ENCODE data around the gene PDE8A. TPM values are rescaled to one million over a fixed set of nuclear protein-coding genes. Genes with fewer than 3 reads are reported as not detected.
"Not testable (repeated sequence)": the region's sequence is repeated elsewhere in the genome, so short reads cannot be mapped to it uniquely, and the experiment has no call there.

Gene PDE8A
- total and polyA plus RNA-seq, 5 donors, result 11.5 to 24.7 (median 19.4) TPM

DNA sequence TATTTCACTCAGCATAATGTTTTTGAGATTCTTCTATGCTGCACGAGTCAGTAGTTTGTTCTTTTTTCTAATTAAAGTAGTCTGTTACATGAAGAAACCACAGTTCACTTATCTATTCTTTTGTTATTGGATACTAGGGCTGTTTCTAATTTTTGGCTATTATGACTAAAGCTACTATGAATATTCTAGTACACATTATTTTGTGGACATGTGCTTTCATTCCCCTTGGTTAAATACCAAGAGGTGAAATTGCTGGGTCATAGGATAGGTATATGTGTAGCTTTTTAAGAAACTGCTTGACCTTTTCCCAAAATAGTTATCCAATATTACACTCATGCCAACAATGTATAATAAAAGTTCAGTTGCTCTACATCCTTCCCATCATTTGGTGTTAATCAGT lies 8.9 kb downstream of the PDE8A start:
- peaks cover 13% of the 10 kb centered on the region for H3K4me1 ChIP-seq (ENCODE audit: control insufficient read depth, insufficient read depth, low read length)

DNA sequence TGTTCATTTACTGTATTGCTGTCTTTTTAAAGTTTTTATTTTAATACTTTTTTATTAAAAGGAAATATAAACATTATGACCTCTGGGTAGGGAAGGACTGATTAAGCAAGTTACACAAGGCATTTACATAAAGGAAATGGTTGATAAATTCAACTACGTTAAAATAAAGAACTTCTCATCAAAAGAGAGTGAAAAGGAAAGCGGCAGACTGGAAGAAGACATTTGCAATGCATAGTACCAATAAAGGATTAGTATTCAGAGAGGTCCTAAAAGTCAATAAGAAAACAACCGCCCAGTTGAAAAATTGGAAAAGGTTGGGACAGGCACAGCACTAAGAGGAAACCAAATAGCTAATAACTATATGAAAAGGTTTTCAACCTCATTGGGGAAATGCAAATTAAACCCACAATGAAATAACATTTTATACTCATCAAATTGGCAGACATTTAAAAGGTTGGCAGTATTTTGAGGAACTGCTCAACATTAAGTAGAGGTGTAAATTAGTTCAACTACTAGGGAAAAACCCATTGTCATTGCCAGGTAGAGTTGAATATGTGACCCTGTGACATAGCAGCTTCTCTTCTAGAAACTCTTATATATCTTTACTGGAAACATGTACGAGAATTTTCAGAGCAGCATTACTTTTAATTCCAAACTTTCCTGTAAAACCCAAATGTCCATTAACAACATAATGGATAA lies 9.5 kb downstream of the PDE8A start:
- ATAC-seq (no peak), DNase-seq (no peak)
- H3K4me1 ChIP-seq (ENCODE audit: control insufficient read depth, insufficient read depth, low read length), result peaks cover 12% of the 10 kb centered on the region
- 84% methylated on average over 4 of the region's 4 CpGs for WGBS
- no peak overlapping the region for H3K4me3 ChIP-seq (ENCODE audit: low read length)
- intact Hi-C loops (cut with DNase I), result no loop called here
- H3K27me3 ChIP-seq (ENCODE audit: control insufficient read depth, insufficient read depth), result no peaks in the 10 kb centered on the region
- H3K27ac ChIP-seq (ENCODE audit: low read length), result no peak overlapping the region
- H3K9me3 ChIP-seq (ENCODE audit: control insufficient read depth, low read length), result no peaks in the 10 kb centered on the region

More for the DNA sequence above, 8.9 kb downstream of the PDE8A start:
- no peaks in the 10 kb centered on the region for H3K27me3 ChIP-seq (ENCODE audit: control insufficient read depth, insufficient read depth)
- WGBS, result 48% methylated on average over 1 of the region's 1 CpG
- ATAC-seq (no peak), DNase-seq (no peak)
- no peaks in the 10 kb centered on the region for H3K9me3 ChIP-seq (ENCODE audit: control insufficient read depth, low read length)
- H3K4me3 ChIP-seq (ENCODE audit: low read length), result no peak overlapping the region
- no peak overlapping the region for H3K27ac ChIP-seq (ENCODE audit: low read length)
- intact Hi-C loops (cut with DNase I), result no loop called here

DNA sequence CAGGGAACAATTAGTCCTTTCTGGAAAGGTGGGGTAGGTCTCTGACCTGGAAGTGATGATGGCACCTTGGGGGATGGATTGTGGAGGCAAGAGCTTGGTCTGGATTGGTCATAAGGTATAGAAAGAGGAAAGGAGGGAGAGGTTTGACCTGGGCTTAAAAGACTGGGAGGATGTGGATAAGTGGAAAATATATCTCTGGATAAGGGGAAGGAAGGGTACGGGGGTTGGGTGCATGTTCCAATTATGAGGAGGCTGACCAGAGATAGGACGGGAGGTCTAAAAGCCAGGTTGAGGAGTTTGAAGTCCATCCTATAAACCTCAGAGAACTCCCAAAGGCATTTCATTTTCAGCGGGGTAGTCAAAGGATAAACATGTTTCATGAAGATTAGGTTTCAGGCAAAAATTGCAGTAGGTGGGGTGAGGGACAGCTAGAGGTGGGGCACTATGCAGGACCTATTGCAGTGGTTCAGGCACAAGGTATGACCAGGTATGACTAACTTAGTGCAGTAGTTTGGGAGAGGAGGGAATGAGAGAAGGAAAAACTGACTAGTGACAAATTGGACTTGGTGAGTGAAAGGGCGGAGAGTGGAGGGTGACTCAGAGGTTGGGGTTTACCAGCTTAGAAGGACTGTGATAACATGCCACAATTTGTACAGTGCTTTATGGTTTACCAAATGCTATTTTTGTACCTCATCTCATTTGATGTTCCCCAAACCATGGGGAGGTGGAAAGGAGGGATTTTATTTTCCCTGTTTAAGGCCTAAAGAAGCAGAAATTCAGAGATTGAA lies 10.7 kb downstream of the PDE8A start:
- no peaks in the 10 kb centered on the region for H3K27me3 ChIP-seq (ENCODE audit: control insufficient read depth, insufficient read depth)
- no peaks in the 10 kb centered on the region for H3K9me3 ChIP-seq (ENCODE audit: control insufficient read depth, low read length)
- H3K27ac ChIP-seq (ENCODE audit: low read length), result peak overlapping the region; percentile 36
- H3K4me3 ChIP-seq (ENCODE audit: low read length), result no peak overlapping the region
- 77% methylated on average over 4 of the region's 4 CpGs for WGBS
- peak; percentile 64 to 85 for ATAC-seq
- intact Hi-C loops (cut with DNase I), result no loop called here
- no peak for DNase-seq
- H3K4me1 ChIP-seq (ENCODE audit: control insufficient read depth, insufficient read depth, low read length), result peaks cover 12% of the 10 kb centered on the region

DNA sequence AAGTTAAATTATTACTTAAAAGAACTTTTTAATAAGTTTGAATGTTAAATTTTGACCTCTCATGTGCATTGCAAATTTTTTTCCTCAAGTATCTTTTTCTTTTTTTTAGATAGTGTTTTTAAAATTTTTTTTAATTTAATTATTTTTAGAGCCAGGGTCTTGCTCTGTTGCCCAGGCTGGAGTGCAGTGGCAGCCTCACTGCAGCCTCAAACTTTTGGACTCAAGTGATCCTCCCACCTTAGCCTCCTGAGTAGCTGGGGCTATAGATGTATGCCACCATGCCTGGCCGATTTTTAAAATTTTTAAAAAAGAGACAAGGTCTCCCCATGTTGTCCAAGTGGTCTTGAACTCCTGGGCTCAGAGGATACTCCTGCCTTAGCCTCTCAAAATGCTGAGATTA lies 14.4 kb downstream of the PDE8A start:
- Histone ChIP-seq H3K4me1 (ENCODE audit: control insufficient read depth, insufficient read depth, low read length) (peaks cover 14% of the 10 kb centered on the region), H3K27me3 (ENCODE audit: control insufficient read depth, insufficient read depth) (no peaks in the 10 kb centered on the region), H3K27ac (ENCODE audit: low read length) (no peak overlapping the region), H3K4me3 (ENCODE audit: low read length) (no peak overlapping the region), H3K9me3 (ENCODE audit: control insufficient read depth, low read length) (no peaks in the 10 kb centered on the region)
- 91% methylated on average over 1 of the region's 1 CpG for WGBS
- no peak for ATAC-seq
- DNase-seq, result no peak
- intact Hi-C loops (cut with DNase I), result no loop called here

DNA sequence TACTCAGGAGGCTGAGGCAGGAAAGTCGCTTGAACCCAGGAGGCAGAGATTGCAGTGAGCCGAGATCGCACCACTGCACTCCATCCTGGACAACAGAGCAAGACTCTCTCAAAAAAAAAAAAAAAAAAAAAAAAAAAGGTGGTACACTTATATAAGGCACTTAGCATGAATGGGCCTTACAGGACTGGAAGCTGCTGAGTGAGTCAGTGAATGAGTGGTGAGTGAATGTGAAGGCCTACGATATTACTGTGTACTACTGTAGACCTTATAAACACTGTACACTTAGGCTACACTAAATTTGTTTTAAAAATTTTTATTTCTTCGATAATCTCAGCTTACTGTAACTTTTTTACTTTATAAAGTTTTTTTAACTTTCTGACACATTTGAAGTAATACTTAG lies 15.1 kb downstream of the PDE8A start:
- ATAC-seq; H3K9me3 ChIP-seq (ENCODE audit: control insufficient read depth, low read length); DNase-seq; H3K27me3 ChIP-seq (ENCODE audit: control insufficient read depth, insufficient read depth); H3K27ac ChIP-seq (ENCODE audit: low read length); H3K4me3 ChIP-seq (ENCODE audit: low read length); intact Hi-C loops (cut with DNase I): not testable (repeated sequence)
- H3K4me1 ChIP-seq (ENCODE audit: control insufficient read depth, insufficient read depth, low read length), result peaks cover 16% of the 10 kb centered on the region
- WGBS, result 73% methylated on average over 5 of the region's 5 CpGs

DNA sequence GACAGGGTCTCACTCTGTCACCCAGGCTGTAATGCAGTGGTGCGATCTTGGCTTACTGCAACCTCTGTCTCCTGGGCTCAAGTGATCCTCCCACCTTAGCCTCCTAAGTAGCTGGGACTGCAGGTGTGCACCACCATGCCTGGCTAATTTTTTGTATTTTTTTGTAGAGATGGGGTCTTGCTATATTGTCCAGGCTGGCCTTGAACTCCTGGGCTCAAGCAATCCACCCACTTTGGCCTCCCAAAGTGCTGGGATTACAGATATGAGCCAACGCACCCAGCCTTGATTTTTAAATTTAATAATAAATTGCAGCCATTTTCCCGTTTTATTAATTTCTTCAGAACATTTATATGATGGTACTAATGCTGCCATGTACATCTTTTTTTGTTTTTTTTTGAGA lies 15.6 kb downstream of the PDE8A start:
- H3K27ac ChIP-seq (ENCODE audit: low read length); DNase-seq; intact Hi-C loops (cut with DNase I); ATAC-seq; H3K4me3 ChIP-seq (ENCODE audit: low read length); H3K27me3 ChIP-seq (ENCODE audit: control insufficient read depth, insufficient read depth); H3K9me3 ChIP-seq (ENCODE audit: control insufficient read depth, low read length): not testable (repeated sequence)
- peaks cover 13% of the 10 kb centered on the region for H3K4me1 ChIP-seq (ENCODE audit: control insufficient read depth, insufficient read depth, low read length)
- WGBS, result 92% methylated on average over 3 of the region's 3 CpGs

DNA sequence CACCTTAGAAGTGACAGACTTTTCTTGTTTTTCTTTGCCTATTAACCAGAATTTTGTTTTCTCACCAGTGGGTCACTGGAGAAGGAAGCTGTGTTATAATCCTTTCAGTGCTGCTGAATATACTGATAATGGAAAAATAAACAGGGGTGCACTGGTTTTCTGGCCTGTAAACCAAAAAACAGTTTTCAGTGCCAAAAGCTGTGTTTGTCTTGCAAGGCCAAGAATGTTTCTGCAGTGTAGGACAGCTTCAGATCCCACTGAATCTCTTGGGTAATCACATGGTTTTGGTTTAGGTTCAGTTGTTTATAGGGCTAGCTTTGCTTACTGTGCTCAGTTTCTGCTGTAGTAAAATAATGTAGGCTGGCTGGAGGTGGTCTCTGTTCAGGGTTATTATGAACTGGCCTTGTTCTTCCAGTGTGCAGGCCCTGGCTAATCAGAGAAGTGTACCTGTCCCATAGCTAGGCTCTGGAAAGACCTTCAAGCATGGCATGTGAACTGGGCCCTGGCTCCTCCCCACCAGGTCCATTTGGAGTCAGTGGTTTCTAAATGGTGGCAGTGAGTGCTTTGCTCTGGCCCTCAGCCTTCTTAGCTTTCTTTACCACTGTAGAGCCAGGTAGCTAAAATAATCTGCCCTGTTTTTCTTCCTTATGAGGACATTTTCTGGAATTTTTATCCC lies 18.7 kb downstream of the PDE8A start:
- no peaks in the 10 kb centered on the region for H3K9me3 ChIP-seq (ENCODE audit: control insufficient read depth, low read length)
- H3K27ac ChIP-seq (ENCODE audit: low read length), result peak overlapping the region; percentile 3
- DNase-seq (no peak), ATAC-seq (peak; percentile 63 to 69)
- no peak overlapping the region for H3K4me3 ChIP-seq (ENCODE audit: low read length)
- intact Hi-C loops (cut with DNase I), result no loop called here
- no peaks in the 10 kb centered on the region for H3K27me3 ChIP-seq (ENCODE audit: control insufficient read depth, insufficient read depth)
- peaks cover 10% of the 10 kb centered on the region for H3K4me1 ChIP-seq (ENCODE audit: control insufficient read depth, insufficient read depth, low read length)

DNA sequence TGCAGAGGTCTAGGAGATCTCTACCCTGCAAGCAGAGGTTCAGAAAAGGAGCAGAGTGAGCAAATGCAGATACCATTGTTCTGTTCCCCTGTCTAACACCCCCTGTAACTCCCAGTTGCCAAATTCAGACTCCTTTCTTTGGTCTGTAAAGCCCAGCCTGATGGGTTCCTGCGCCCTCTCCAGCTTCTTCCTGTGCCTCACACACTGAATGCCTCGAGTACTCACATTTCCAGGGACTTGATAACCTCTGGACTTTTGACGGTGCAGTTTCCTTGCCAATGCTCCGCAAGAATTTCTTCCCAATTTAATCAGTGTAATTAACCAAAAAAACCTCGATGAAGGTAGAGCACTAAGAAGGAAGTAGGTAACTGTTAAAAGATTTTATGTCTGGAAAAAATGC lies 19.3 kb downstream of the PDE8A start:
- peak overlapping the region; percentile 15 for H3K27ac ChIP-seq (ENCODE audit: low read length)
- intact Hi-C loops (cut with DNase I), result no loop called here

DNA sequence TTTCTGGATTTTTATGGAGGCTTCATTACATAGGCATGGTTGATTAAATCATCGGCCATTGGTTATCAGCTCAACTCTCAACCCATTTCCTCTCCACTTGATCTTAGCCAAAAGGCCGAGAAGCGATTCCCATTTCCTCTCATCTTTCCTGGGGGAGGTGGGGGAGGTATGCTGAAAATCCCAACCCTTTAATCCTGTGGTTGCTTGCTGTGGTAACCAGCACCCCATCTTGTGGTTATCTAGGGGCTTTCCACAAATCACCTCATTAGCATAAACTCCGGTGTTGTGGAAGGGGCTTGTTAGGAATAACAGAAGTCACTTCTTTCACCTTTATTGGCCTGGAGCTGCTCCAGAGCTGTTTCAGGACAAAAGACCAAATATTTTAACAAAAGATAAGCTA lies 20.9 kb downstream of the PDE8A start:
- Histone ChIP-seq H3K4me3 (ENCODE audit: low read length) (no peak overlapping the region), H3K27ac (ENCODE audit: low read length) (no peak overlapping the region), H3K9me3 (ENCODE audit: control insufficient read depth, low read length) (no peaks in the 10 kb centered on the region), H3K27me3 (ENCODE audit: control insufficient read depth, insufficient read depth) (no peaks in the 10 kb centered on the region), H3K4me1 (ENCODE audit: control insufficient read depth, insufficient read depth, low read length) (peaks cover 10% of the 10 kb centered on the region)
- intact Hi-C loops (cut with DNase I), result no loop called here
- DNase-seq (no peak), ATAC-seq (no peak)
- 62% methylated on average over 4 of the region's 4 CpGs for WGBS

More for the DNA sequence above, 19.3 kb downstream of the PDE8A start:
- Histone ChIP-seq H3K4me3 (ENCODE audit: low read length) (no peak overlapping the region), H3K27me3 (ENCODE audit: control insufficient read depth, insufficient read depth) (no peaks in the 10 kb centered on the region), H3K9me3 (ENCODE audit: control insufficient read depth, low read length) (no peaks in the 10 kb centered on the region), H3K4me1 (ENCODE audit: control insufficient read depth, insufficient read depth, low read length) (peaks cover 10% of the 10 kb centered on the region)
- peak in 2 of 3 donors; percentile 30 to 58 for DNase-seq
- ATAC-seq, result peak; percentile 69 to 92
- 36% methylated on average over 5 of the region's 5 CpGs for WGBS

DNA sequence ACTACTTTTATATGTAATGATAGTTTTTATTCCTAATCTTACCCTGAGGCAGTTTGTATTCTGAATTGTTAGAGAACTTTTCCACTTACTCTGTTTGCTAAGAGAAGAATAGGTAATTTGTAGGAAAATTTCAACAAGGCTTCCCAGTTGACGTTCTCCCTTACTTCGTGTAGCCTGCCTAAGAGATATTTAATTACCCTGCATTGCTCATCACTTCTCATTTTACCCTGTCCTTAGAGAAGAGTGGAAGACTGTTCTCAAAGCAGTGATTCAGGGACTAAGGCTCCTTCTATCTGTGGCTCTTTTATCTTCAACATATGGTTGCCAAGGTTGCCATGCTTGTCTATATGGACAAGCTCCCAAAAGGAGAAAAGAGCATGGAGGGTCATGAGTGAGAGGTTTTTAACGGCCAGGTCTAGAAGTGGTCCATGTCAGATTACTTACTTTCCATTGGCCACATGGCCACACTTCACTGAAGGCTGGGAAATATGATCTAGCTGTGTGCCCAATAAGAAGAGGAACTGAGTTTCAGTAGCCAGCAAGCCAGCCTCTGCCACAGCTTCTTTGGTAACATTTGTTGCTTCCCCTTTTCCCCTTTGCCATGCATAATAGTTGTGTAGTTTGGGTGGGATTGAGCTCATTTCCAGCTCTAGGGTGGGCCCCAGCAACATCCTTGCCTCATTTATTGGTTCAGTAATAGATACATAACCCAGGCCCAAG lies 22.1 kb downstream of the PDE8A start:
- ATAC-seq, result no peak

More for the DNA sequence above, 22.1 kb downstream of the PDE8A start:
- 84% methylated on average over 3 of the region's 3 CpGs for whole genome bisulfite sequencing
- Histone ChIP-seq H3K27ac (ENCODE audit: low read length) (peak overlapping the region; percentile 13), H3K4me3 (ENCODE audit: low read length) (no peak overlapping the region), H3K27me3 (ENCODE audit: control insufficient read depth, insufficient read depth) (no peaks in the 10 kb centered on the region), H3K4me1 (ENCODE audit: control insufficient read depth, insufficient read depth, low read length) (peaks cover 21% of the 10 kb centered on the region), H3K9me3 (ENCODE audit: control insufficient read depth, low read length) (no peaks in the 10 kb centered on the region)
- DNase-seq, result peak in 1 of 3 donors; percentile 39
- intact Hi-C loops (cut with DNase I), result no loop called here
